HL-60 (cell line): ENCODE data around the gene GPC3.
"Not testable (repeated sequence)": the region's sequence is repeated elsewhere in the genome, so short reads cannot be mapped to it uniquely, and the experiment has no call there.

Source experiments
- DNase-seq, 2 experiments: peaks; one replicate each; pipeline ENCODE4 v3.0.0-alpha.2; 2010 to 2020; ENCODE audit warnings: low read depth in 1 of 2, low spot score in 1 of 2
- H3K27ac ChIP-seq: fragments of 250-450 bp; sonication (Bioruptor Pico); replicated peaks from 2 replicates; pipeline ENCODE4 v1.5.1; 2020; ENCODE audit warnings: mild to moderate bottlenecking, moderate library complexity
- H3K27me3 ChIP-seq: fragments of 250-450 bp; sonication (Bioruptor Pico); 2 replicates; pipeline ENCODE4 v1.5.1; 2021; ENCODE audit warnings: mild to moderate bottlenecking, moderate library complexity; ENCODE audit not compliant: insufficient read depth, poor library complexity, severe bottlenecking
- H3K4me3 ChIP-seq: replicated peaks from 2 replicates; pipeline ENCODE4 v1.5.1; 2011; ENCODE audit warnings: mild to moderate bottlenecking, control low read depth, low read length; ENCODE audit not compliant: insufficient read depth
- CTCF ChIP-seq: IDR thresholded peaks from one replicate; pipeline ENCODE4 v1.5.1; 2011; ENCODE audit warnings: low read length, control low read depth, inconsistent platforms; ENCODE audit not compliant: insufficient read depth
- GABPA ChIP-seq: IDR thresholded peaks from 2 replicates; pipeline ENCODE4 v1.6.1; 2012; ENCODE audit warnings: low read depth
- POLR2AphosphoS5 ChIP-seq: IDR thresholded peaks from 2 replicates; pipeline ENCODE4 v1.6.1; 2012; ENCODE audit warnings: low read depth
- REST ChIP-seq: IDR thresholded peaks from 2 replicates; pipeline ENCODE4 v1.6.1; 2012; ENCODE audit warnings: low read depth; ENCODE audit not compliant: insufficient replicate concordance
- SPI1 ChIP-seq: IDR thresholded peaks from 2 replicates; pipeline ENCODE4 v1.6.1; 2012; ENCODE audit warnings: low read depth, mild to moderate bottlenecking, borderline replicate concordance

GPC3 gene

GRCh38 chrX:133888984-133889383 is 96.4 kb downstream of the GPC3 start:
- H3K4me3 ChIP-seq: no peak overlapping the region
- TF ChIP-seq CTCF (no peak), GABPA (no peak), POLR2AphosphoS5 (no peak), SPI1 (no peak), REST (no peak)

GRCh38 chrX:133888084-133888483 is 97.3 kb downstream of the GPC3 start:
- H3K4me3 ChIP-seq, DNase-seq, H3K27me3 ChIP-seq, H3K27ac ChIP-seq: not testable (repeated sequence)

More at GRCh38 chrX:133888984-133889383, 96.4 kb downstream of the GPC3 start:
- no peaks in the 10 kb centered on the region for H3K27me3 ChIP-seq
- no peak overlapping the region for H3K27ac ChIP-seq
- DNase-seq: no peak

GRCh38 chrX:133884430-133885394 is 100.7 kb downstream of the GPC3 start:
- H3K27ac ChIP-seq: no peak overlapping the region
- peaks cover 4% of the 10 kb centered on the region for H3K27me3 ChIP-seq
- no peak for TF ChIP-seq SPI1
- no peak for TF ChIP-seq CTCF
- TF ChIP-seq REST: no peak
- TF ChIP-seq GABPA: no peak
- TF ChIP-seq POLR2AphosphoS5: no peak

GRCh38 chrX:133881893-133882292 is 103.5 kb downstream of the GPC3 start:
- Histone ChIP-seq H3K4me3 (no peak overlapping the region), H3K27me3 (peaks cover 4% of the 10 kb centered on the region), H3K27ac (no peak overlapping the region)
- DNase-seq: no peak
- TF ChIP-seq CTCF (no peak), REST (no peak), GABPA (no peak), POLR2AphosphoS5 (no peak), SPI1 (no peak)

More at GRCh38 chrX:133884430-133885394, 100.7 kb downstream of the GPC3 start:
- H3K4me3 ChIP-seq: no peak overlapping the region
- DNase-seq: no peak
